Muscle of back (tissue), 11 donors: Measurements from ENCODE around the gene TEAD3. TPM values are rescaled to one million over a fixed set of nuclear protein-coding genes. Genes with fewer than 3 reads are reported as not detected.

Source experiments
- DNase-seq, 3 donors: peaks; one replicate each; pipeline versions ENCODE4 v3.0.0 to v3.0.0-alpha.2; 2013
- polyA plus RNA-seq, 10 donors: library from polyadenylated mRNA; unstranded; fragments of 120-200 nt; gene quantifications; one replicate each; pipeline ENCODE4 v1.2.1, GENCODE V29; 2013; ENCODE audit not compliant: insufficient read length in 10 of 10

Gene TEAD3
- polyA plus RNA-seq, 10 donors, result 48.3 to 70.3 (median 53.8) TPM

- DNase-seq, result peak in 1 of 3 donors; percentile 80
These were observed 4.5 kb downstream of the TEAD3 start for GRCh38 chr6:35492258-35492973.

GRCh38 chr6:35491558-35492257 lies 5.2 kb downstream of the TEAD3 start:
- DNase-seq, result no peak

GRCh38 chr6:35490821-35491557 lies 5.9 kb downstream of the TEAD3 start:
- DNase-seq, result no peak

DNA sequence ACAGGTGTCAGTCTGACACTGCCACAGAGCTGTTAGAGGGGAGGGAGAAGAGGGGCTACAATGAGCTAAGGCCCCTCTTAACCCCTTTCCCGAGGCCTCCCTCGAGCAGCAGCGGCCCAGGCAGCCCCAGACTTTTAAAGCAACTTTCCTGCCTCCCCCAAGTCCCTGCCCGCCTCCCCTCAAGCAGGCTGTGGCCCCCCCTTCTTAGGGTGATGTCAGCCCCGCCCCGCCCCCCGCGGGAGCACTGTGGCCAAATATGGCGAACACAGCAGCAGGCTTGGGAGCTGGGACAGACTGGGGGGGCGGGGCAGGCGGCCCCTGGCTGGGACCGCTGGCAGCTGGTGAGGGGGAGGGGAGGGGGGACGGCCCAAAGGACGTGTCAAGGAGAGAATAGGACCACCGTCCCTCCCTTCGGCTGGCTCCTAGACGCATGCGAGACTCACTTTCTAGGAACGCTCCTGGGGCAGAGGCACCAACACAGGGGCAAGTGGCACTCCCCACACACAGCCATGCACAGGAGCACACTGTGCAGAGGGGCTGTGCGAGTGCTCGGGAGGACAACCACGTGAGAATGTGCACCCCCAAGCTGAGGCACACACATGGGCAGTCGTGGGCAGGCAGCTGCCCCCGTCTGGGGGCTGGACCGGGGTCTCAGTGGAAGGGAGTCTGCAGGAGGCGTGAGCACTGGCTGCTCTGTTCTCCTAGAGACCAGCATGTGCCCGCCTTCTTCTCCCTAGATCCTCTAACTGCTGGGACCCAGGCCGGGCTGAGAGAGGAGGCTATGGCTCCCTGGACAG lies 6.7 kb downstream of the TEAD3 start:
- peak; percentile 79 to 93 (median 91) for DNase-seq

- DNase-seq, result no peak
These were observed 7.8 kb downstream of the TEAD3 start for GRCh38 chr6:35489066-35489465.

GRCh38 chr6:35488517-35488862 lies 8.4 kb downstream of the TEAD3 start:
- DNase-seq, result no peak

GRCh38 chr6:35487658-35488516 lies 9.0 kb downstream of the TEAD3 start:
- DNase-seq, result no peak

- peak in 1 of 3 donors; percentile 53 for DNase-seq
These were observed 10.6 kb downstream of the TEAD3 start for GRCh38 chr6:35486005-35486925.

DNA sequence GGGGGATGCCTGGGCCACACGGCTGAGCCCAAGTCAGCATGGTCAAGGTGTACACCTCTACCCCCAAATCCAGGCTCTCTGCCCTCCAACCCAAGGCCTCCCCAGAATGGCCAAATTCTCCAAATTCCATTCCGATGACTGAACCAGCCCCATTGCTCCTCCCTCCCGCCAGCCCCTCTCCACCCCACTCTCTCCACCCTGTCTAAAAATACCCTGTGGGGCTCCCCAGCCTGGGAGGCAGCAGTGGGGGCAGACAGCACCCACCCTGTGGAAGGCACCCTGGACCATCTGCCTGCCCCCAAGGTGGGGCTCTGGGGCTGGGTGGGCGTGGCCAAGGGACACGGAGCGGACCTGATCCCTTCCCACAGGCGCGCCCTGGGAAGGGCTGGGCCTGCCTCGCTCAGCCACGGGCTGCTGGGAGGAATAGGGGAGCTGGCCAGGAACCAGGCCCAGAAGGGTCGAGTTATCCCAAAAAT lies 11.4 kb downstream of the TEAD3 start:
- peak in 2 of 3 donors; percentile 53 to 64 for DNase-seq

- no peak for DNase-seq
These were observed 11.9 kb downstream of the TEAD3 start for GRCh38 chr6:35484921-35485392.

- DNase-seq, result no peak
These were observed 12.8 kb downstream of the TEAD3 start for GRCh38 chr6:35483893-35484645.

DNA sequence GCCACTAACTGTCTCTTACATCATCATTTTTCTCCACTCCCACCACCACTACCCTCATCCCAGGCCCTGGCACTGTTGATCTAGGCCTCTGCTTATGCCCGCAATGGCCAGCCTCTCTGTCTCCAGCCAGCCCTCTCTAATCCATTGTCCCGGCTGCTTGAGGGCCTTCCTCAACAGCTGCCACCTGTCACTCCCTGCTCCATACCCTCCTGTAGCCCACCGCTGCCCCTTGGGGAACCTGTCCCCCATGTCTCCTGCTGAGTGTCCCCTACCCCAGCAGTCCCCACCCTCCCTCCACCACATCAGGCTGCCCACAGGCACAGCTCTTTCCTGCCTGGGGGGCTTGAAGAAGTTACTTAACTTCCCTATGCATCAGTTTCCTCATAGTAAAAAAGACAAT lies 13.4 kb downstream of the TEAD3 start:
- DNase-seq, result no peak

- DNase-seq, result no peak
These were observed 13.8 kb downstream of the TEAD3 start for GRCh38 chr6:35483062-35483461.

DNA sequence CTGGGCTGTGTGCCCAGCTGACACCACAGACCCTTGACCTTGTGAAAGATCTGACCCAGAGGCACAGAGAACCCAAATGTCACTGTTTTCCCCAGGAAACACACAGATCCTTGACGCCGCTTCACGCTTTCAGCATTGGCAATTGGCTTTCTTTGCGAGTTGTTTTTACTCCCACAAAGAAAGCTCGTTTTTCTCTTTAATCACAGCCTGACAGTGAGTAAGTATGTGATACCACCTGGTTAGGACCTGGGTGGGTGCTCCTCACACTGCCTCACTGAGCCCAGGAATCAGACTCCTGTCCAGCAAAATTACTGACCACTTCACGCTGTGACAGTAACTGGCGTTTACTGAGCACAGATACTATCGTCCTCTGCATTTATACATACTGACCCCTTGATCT lies 15.7 kb downstream of the TEAD3 start:
- no peak for DNase-seq

- DNase-seq, result no peak
These were observed 16.7 kb downstream of the TEAD3 start for GRCh38 chr6:35480176-35480575.

DNA sequence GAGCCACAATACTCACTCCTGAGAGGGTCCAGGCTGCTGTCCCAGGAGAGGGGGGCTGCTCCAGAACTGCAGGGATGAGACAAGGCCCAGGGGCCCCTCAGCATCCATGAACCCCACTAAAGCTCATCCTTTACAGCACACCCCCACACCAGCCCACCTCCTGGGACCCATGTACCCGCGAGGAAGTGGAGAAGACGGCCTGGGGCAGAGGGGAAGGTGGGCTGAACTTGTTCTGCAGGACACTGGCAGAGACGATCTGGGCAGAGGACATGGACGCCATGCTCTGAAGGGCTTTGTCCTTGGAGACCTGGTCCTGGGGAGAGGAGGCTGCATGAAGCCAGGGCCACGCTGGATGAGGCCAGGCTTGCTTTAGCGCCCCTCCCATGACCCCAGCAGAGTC lies 18.6 kb downstream of the TEAD3 start:
- DNase-seq, result no peak

GRCh38 chr6:35477551-35478179 lies 19.2 kb downstream of the TEAD3 start:
- DNase-seq, result no peak

DNA sequence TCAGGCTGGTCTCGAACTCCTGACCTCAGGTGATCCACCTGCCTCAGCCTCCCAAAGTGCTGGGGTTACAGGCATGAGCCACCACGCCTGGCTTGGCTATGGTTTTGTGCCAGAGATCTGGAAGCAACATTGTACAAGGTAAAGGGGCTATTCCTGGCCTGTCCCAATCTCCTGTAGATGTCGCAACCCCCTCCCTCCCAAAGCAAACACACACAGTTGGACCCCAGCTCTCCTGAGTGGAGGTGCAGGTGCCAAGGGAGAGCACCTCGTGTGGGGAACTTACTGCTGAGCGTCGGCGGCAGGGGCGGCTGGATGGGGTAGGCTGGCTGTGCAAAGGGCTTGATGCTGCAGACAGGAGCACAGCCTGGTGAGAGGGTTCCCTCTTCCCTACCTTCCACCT lies 19.9 kb downstream of the TEAD3 start:
- no peak for DNase-seq
